Adipocyte (in vitro differentiated cells): Measurements from ENCODE around the gene TMEM238.
A peak's percentile ranks its signal among the peaks of the same experiment; 100 is the strongest.
"Not testable (repeated sequence)": the region's sequence is repeated elsewhere in the genome, so short reads cannot be mapped to it uniquely, and the experiment has no call there.

Source experiments
- DNase-seq: peaks from one replicate; pipeline ENCODE4 v3.0.0-alpha.2; 2015; ENCODE audit warnings: low read depth
- H3K27me3 ChIP-seq: replicated peaks from 2 replicates; pipeline ENCODE4 v1.7.0; 2013; ENCODE audit warnings: mild to moderate bottlenecking, low read length, moderate library complexity; ENCODE audit not compliant: control insufficient read depth, insufficient read depth
- H3K36me3 ChIP-seq: 2 replicates; pipeline ENCODE4 v1.7.0; 2013; ENCODE audit warnings: low read length, mild to moderate bottlenecking, moderate library complexity; ENCODE audit not compliant: control insufficient read depth, insufficient read depth, severe bottlenecking
- H3K4me1 ChIP-seq: 2 replicates; pipeline ENCODE4 v1.7.0; 2013; ENCODE audit warnings: mild to moderate bottlenecking, low read length, moderate library complexity; ENCODE audit not compliant: control insufficient read depth, insufficient read depth
- H3K4me3 ChIP-seq: 2 replicates; pipeline ENCODE4 v1.7.0; 2013; ENCODE audit warnings: mild to moderate bottlenecking, low read length, moderate library complexity
- H3K9ac ChIP-seq: 2 replicates; pipeline ENCODE4 v1.7.0; 2013; ENCODE audit warnings: mild to moderate bottlenecking, low read length, moderate library complexity
- H3K9me3 ChIP-seq: 2 replicates; pipeline ENCODE4 v1.7.0; 2013; ENCODE audit warnings: mild to moderate bottlenecking, low read length, moderate library complexity; ENCODE audit not compliant: control insufficient read depth

Gene TMEM238

DNA sequence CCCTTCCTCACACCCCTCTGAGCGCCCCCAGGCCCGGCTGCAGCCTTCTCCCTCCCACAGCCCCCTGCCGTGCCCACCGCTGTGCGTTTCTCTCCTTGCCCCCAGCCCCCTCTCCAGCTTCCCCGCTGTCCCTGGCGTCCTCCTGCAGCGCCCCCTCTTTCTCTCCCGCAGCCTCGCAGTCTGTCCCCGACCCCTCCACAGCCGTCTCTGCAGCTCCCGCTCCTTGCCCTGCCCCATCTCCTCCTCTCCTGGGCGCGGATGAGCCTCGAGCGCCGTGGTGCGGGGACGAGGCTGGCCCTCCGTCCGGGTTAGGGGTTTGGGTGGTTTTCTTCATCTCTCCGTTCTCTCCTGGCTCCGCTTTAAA lies 43.3 kb downstream of the TMEM238 start:
- peak; percentile 51 for DNase-seq
- H3K9ac ChIP-seq, result peak overlapping the region; percentile 94
- peaks cover 9% of the 10 kb centered on the region for H3K27me3 ChIP-seq
- H3K4me1 ChIP-seq, result peaks cover 24% of the 10 kb centered on the region
- H3K4me3 ChIP-seq, result peak overlapping the region; percentile 92
- peaks cover 13% of the 10 kb centered on the region for H3K36me3 ChIP-seq
- no peaks in the 10 kb centered on the region for H3K9me3 ChIP-seq

DNA sequence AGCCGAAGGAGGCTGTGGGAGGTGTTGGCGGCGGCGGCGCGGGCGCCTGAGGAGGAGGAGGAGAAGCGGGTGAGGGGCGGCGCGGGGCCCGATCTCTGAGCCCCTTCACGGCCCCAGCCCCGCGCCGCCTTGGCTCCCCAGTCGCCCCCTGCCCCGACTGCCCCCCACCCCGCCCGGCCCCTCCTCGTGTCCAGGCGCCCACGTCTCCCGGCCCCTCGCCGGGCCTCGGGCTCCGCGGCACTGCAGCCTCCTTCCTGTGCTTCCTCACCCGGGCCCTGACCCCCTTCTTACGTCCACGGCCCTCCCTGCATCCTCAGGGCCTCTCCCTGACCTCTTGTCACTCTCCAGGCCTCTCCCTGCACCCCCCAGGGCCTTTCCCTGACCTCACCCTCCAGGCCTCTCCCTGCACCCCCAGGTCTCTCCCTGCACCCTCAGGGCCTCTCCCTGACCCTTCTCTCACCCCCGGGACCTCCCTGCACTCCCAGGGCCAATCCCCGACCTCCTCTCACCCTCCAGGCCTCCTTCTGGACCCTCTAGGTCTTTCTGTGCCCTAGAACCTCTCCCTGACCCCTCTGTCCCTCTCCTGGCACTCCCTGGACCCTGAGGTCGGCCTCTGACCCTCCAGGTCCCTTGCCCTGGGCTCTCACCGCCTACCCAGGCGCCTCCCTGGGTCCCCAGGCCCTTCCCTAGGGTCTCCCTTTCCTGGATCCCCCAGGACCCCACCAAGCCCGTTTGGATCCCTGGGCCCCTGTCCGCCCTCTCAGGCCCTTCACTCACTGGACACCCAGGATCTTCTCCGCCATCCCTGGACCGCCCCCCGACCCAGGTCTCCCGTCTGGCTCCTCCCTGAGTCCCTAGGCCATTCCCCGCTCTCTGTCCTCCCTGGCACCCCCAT lies 44.0 kb downstream of the TMEM238 start:
- Histone ChIP-seq H3K4me1 (peaks cover 18% of the 10 kb centered on the region), H3K4me3 (peak overlapping the region; percentile 92), H3K27me3 (peaks cover 9% of the 10 kb centered on the region), H3K9ac (peak overlapping the region; percentile 94), H3K36me3 (peaks cover 13% of the 10 kb centered on the region), H3K9me3 (no peaks in the 10 kb centered on the region)
- DNase-seq, result no peak

DNA sequence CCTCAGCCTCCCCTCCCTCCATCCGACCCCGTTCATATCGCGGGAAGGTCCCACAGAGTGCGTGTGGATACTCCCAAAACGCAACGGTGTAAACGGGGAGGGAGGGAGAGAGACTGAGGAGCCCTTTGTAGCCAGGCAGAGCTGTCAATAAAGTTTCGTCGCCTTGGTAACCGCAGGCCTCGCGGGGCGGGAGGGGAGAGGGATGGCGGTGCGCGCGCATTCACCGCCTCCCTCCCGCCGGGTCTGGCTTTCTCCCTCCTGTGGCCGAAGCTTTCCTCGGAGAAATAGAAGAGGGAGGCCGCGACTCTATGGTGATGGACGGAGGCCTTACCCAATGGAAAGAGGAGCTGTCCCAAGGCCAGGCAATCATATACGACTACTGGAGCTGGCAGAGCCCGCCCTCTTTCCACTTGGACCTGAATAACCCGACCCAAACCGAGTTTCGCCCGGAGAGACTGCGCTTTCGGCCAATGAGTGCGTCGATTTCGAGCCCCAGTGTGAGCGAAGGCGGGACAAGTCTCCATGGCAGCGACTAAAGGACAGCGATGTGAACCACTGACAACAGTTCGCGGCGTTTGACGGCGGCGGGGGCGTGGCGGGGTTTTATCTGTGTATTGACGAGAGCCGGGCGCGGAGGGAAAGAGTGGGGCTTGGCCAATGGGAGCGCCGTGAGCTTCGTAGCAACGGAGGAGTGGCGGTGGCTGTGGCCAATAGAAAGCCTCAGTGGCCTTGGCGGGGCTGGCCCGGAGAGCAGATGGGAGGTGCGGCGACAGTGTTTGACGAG lies 44.8 kb downstream of the TMEM238 start, which contains the start of gene KMT5C:
KMT5C (plus strand) TSS at position 772 of the 784 bp plus-strand sequence. CDS start 2,061 bp downstream, outside the sequence.
- peak within 1 kb of the TSS; percentile 92 for H3K4me3 ChIP-seq
- peaks cover 9% of the 10 kb centered on the region for H3K27me3 ChIP-seq
- H3K4me1 ChIP-seq, result peaks cover 17% of the 10 kb centered on the region
- no peaks in the 10 kb centered on the region for H3K9me3 ChIP-seq
- H3K9ac ChIP-seq, result peak within 1 kb of the TSS; percentile 94
- H3K36me3 ChIP-seq, result peaks cover 13% of the 10 kb centered on the region
- DNase-seq, result peak; percentile 100

DNA sequence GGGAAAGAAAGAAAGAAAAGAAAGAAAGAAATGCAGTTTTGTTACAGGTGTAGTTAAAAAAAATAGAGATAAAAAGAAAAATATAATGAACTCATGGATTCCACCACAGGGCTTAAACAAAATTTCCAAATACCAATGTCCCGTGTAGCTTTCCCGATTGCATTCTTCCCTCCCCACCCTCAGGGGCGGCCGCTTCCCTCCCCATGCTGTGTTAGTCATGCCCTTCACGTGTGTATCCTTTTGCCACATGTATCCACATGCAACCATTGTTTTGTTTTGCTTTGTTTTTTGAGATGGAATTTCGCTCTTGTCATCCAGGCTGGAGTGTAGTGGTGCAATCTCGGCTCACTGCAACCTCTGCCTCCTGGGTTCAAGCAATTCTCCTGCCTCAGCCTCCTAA lies 48.0 kb downstream of the TMEM238 start:
- Histone ChIP-seq H3K27me3 (peaks cover 9% of the 10 kb centered on the region), H3K36me3 (no peaks in the 10 kb centered on the region), H3K4me1 (peaks cover 14% of the 10 kb centered on the region), H3K4me3 (no peak overlapping the region), H3K9ac (no peak overlapping the region), H3K9me3 (no peaks in the 10 kb centered on the region)
- peak; percentile 61 for DNase-seq

DNA sequence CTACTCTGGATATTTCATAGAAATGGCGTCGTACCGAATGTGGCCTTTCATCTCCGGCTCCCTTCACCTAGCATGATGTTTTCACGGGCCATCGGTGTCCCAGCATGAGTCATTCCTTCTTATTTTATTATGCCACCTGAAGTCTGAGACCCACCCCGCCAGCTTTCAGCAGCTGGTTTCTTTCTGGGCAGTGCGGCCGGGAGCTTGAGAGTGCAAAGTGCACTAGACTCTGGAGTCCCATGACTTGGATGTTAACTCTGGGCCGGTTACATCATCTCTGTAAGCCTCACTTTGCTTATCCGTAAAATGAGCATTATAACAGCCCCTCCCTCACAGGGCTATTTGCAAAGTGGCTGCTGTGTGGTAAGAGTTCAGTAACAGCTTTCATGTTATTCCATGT lies 50.2 kb downstream of the TMEM238 start:
- H3K4me3 ChIP-seq, result no peak overlapping the region
- H3K36me3 ChIP-seq, result no peaks in the 10 kb centered on the region
- peaks cover 6% of the 10 kb centered on the region for H3K4me1 ChIP-seq
- no peaks in the 10 kb centered on the region for H3K9me3 ChIP-seq
- H3K27me3 ChIP-seq, result peaks cover 9% of the 10 kb centered on the region
- H3K9ac ChIP-seq, result no peak overlapping the region
- DNase-seq, result no peak

DNA sequence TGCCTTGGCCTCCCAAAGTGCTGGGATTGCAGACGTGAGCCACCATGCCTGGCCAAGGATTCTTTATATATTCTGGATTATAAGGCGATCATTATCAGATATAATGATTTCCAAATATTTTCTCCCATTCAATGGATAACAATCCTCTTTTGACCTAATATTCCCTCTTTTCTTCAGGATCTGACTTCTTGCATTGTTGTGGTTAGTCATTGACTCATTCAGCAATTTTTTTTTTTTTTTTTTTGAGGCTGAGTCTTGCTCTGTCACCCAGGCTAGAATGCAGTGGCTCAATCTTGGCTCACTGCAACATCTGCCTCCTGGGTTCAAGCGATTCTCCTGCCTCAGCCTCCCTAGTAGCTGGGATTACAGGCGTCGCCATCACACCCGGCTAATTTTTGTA lies 54.3 kb downstream of the TMEM238 start:
- not testable (repeated sequence) for H3K27me3 ChIP-seq, H3K36me3 ChIP-seq, H3K9ac ChIP-seq, H3K4me3 ChIP-seq, H3K9me3 ChIP-seq, H3K4me1 ChIP-seq
- peak; percentile 36 for DNase-seq
